Activated naive CD4-positive, alpha-beta T cell treated with anti-CD3 and anti-CD28 coated beads, Interleukin-2, amount 10 ng/mL, durations not matched to agents 7 days and 5 days (primary cell): ENCODE measurements around the gene GNB1L.
A peak's percentile ranks its signal among the peaks of the same experiment; 100 is the strongest.

Experiments
- CTCF ChIA-PET: fragments of 350-600 bp; sonication (Branson Sonifier 250); formaldehyde crosslinking; loops from one replicate; lab custom pipeline; 2021; ENCODE audit warnings: antibody characterized with exemption; lab: Charles Lee
- DNase-seq: peaks from one replicate; pipeline ENCODE4 v3.0.0-alpha.2; 2020
- H3K27ac Mint-ChIP-seq: one replicate; pipeline ENCODE4 v1.8.0; 2021; ENCODE audit warnings: mild to moderate bottlenecking, moderate library complexity, mixed read lengths
- H3K27me3 Mint-ChIP-seq: one replicate; pipeline ENCODE4 v1.8.0; 2021; ENCODE audit warnings: mild to moderate bottlenecking, mixed read lengths
- H3K36me3 Mint-ChIP-seq: one replicate; pipeline ENCODE4 v1.8.0; 2021; ENCODE audit warnings: mixed read lengths
- H3K4me1 Mint-ChIP-seq: one replicate; pipeline ENCODE4 v1.8.0; 2021; ENCODE audit warnings: mixed read lengths
- H3K4me3 Mint-ChIP-seq: one replicate; pipeline ENCODE4 v1.8.0; 2021; ENCODE audit warnings: mild to moderate bottlenecking, moderate library complexity, mixed read lengths
- H3K9me3 Mint-ChIP-seq: one replicate; pipeline ENCODE4 v1.8.0; 2021; ENCODE audit warnings: mixed read lengths

The GNB1L gene

DNA sequence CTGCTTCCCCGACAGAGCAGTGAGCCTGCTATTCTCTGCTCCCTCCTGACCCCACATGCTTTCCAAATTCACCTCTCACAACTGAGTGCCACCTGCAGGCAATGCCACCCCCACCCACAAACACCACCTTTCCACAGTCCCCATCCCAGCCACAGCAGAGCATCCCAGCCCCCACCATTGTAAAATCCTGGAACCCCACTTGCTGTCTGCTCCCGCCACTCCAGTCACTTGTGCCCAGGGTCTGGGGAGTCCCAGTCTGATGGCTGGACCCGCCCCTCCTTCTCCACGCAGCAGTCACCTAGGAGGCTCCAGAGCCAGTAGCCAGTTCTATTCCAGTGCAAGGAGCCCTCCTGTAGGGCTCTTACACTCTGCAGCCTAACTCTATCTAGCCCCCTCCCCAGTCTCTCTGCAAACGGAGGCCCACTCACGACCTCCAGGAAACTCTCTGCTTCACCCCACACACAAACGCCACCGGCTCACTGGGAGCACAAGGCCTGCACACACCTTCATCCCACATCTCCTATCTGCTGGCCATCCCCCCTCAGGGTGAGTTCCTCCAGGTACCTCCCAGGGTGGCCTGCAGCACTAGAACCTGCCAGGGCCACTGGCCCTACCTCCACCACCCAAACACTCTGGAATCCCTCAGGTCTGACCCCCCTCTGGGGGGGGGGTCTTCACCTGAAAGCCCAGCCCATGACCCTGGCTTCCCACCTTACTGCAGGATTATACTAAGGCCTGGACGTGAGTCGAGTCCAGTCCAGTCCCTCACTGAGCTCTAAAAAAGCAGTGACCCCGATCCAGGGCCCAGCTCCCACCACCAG, 1.4 kb downstream of the GNB1L start:
- H3K27me3 Mint-ChIP-seq = no peaks in the 10 kb centered on the region
- CTCF ChIA-PET = interaction anchor here (1.1 to 1.5 kb wide), 2 partner anchors 8 to 39 kb away, joined by 3 read pairs; no protein-coding TSS in a partner anchor
- H3K9me3 Mint-ChIP-seq = no peaks in the 10 kb centered on the region
- no peak for DNase-seq
- peaks cover 27% of the 10 kb centered on the region for H3K36me3 Mint-ChIP-seq
- peak overlapping the region; percentile 93 for H3K4me3 Mint-ChIP-seq
- H3K4me1 Mint-ChIP-seq = peaks cover 42% of the 10 kb centered on the region
- peak overlapping the region; percentile 97 for H3K27ac Mint-ChIP-seq

GRCh38 chr22:19852177-19852781, 2.4 kb downstream of the GNB1L start:
- Mint-ChIP-seq H3K36me3 (peaks cover 34% of the 10 kb centered on the region), H3K4me3 (peak overlapping the region; percentile 93), H3K27ac (no peak overlapping the region), H3K4me1 (peaks cover 41% of the 10 kb centered on the region), H3K27me3 (no peaks in the 10 kb centered on the region), H3K9me3 (peaks cover 4% of the 10 kb centered on the region)
- no peak for DNase-seq
- CTCF ChIA-PET = interaction anchor here (1.8 kb wide), 1 partner anchor 58 kb away, joined by 4 read pairs; no protein-coding TSS in a partner anchor

GRCh38 chr22:19851291-19852176, 3.1 kb downstream of the GNB1L start:
- Mint-ChIP-seq H3K9me3 (peaks cover 5% of the 10 kb centered on the region), H3K27ac (no peak overlapping the region), H3K4me1 (peaks cover 34% of the 10 kb centered on the region), H3K27me3 (no peaks in the 10 kb centered on the region), H3K4me3 (peak overlapping the region; percentile 20), H3K36me3 (peaks cover 41% of the 10 kb centered on the region)
- no peak for DNase-seq
- CTCF ChIA-PET = interaction anchor here (1.8 to 2.3 kb wide), 2 partner anchors 59 to 121 kb away, joined by 4 to 7 read pairs; no protein-coding TSS in a partner anchor

DNA sequence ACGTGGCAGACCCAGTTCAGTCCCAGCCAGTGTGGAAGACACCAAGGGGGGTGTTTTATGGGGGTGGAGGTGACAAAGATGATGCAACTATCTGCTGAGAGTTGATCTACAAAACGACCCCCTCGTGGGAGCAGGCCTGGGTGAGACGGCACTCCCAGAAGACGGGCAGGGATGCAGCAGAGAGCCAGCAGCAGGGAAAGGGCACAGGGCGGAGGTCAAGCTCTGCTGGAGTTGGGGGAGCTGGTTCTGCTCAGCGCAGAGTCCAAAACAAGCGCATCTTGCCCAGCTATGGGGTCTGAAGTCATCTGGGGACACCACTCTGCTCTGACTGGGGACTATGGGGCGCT, 3.9 kb downstream of the GNB1L start:
- no peak overlapping the region for H3K27ac Mint-ChIP-seq

GRCh38 chr22:19849835-19850762, 4.6 kb downstream of the GNB1L start:
- peaks cover 28% of the 10 kb centered on the region for H3K4me1 Mint-ChIP-seq
- CTCF ChIA-PET = interaction anchor here (2.3 kb wide), 1 partner anchor 119 kb away, joined by 7 read pairs; no protein-coding TSS in a partner anchor
- no peak for DNase-seq
- H3K27ac Mint-ChIP-seq = no peak overlapping the region
- H3K4me3 Mint-ChIP-seq = no peak overlapping the region
- H3K9me3 Mint-ChIP-seq = peaks cover 5% of the 10 kb centered on the region
- H3K36me3 Mint-ChIP-seq = peaks cover 41% of the 10 kb centered on the region
- no peaks in the 10 kb centered on the region for H3K27me3 Mint-ChIP-seq

More for the DNA sequence above, 3.9 kb downstream of the GNB1L start:
- no peak overlapping the region for H3K4me3 Mint-ChIP-seq
- H3K36me3 Mint-ChIP-seq = peaks cover 41% of the 10 kb centered on the region
- peaks cover 28% of the 10 kb centered on the region for H3K4me1 Mint-ChIP-seq
- no peaks in the 10 kb centered on the region for H3K27me3 Mint-ChIP-seq
- peaks cover 5% of the 10 kb centered on the region for H3K9me3 Mint-ChIP-seq
- CTCF ChIA-PET = interaction anchor here (2.3 kb wide), 1 partner anchor 120 kb away, joined by 7 read pairs; no protein-coding TSS in a partner anchor
- no peak for DNase-seq

GRCh38 chr22:19848298-19849224, 6.1 kb downstream of the GNB1L start:
- Mint-ChIP-seq H3K9me3 (peaks cover 5% of the 10 kb centered on the region), H3K27ac (no peak overlapping the region), H3K27me3 (no peaks in the 10 kb centered on the region), H3K4me1 (peaks cover 36% of the 10 kb centered on the region), H3K36me3 (peaks cover 37% of the 10 kb centered on the region), H3K4me3 (no peak overlapping the region)
- no peak for DNase-seq
- CTCF ChIA-PET = interaction anchor here (1.1 kb wide), 1 partner anchor 118 kb away, joined by 4 read pairs; no protein-coding TSS in a partner anchor

DNA sequence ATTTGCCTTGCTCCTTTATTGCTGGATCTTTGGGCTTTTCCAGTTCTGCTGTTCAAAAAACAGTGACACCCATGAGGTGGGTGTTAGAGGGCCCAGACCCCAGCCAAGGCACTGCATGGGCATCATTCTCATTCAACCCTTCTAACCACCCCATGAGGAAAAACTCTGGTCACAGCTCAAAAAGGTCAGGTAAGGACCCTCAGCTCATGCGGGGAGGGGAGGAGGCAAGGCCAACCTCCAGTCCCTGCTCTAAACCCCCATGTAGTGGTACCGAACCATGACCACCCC, 7.4 kb downstream of the GNB1L start:
- Mint-ChIP-seq H3K4me1 (peaks cover 24% of the 10 kb centered on the region), H3K4me3 (no peak overlapping the region), H3K27me3 (no peaks in the 10 kb centered on the region), H3K27ac (no peak overlapping the region), H3K9me3 (peaks cover 5% of the 10 kb centered on the region), H3K36me3 (peaks cover 31% of the 10 kb centered on the region)
- no peak for DNase-seq
- CTCF ChIA-PET = no interaction called here

- Mint-ChIP-seq H3K9me3 (peaks cover 5% of the 10 kb centered on the region), H3K36me3 (peaks cover 27% of the 10 kb centered on the region), H3K4me3 (no peak overlapping the region), H3K27ac (no peak overlapping the region), H3K27me3 (no peaks in the 10 kb centered on the region), H3K4me1 (peaks cover 20% of the 10 kb centered on the region)
- CTCF ChIA-PET = no interaction called here
- DNase-seq = no peak
Observed at GRCh38 chr22:19846620-19847344, 7.9 kb downstream of the GNB1L start.

DNA sequence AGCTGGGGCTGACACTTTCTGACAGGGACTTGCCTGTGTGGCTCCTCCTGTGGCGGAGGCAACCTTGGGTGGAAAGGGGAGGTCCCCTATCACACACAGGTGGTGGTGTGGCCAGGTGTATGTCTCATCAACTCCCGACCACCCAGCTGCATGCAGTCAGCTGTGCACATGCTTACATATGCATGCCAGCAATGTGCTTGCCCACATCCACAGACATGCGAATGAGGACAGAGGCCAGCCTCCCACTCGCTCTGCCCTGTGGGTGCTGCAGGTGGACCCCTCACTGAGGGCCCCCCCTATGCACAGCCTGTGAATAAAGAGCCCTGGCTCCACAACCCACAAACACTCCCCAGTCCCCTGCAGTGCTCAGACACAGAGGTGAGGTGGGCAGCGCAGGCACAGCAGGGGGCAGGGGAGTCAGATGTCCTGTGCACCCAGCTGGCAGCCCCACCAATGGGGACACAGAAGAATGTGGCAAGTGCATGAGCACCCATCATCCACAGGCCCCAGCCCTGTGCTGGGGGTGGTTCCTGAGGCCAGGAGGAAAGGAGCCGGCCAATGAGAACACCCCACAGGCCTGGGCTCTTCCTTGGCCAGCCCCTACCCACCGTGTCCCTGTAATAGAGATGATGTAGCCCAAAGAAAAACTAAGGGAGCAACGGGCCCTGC, 9.5 kb downstream of the GNB1L start:
- Mint-ChIP-seq H3K4me3 (no peak overlapping the region), H3K9me3 (peaks cover 5% of the 10 kb centered on the region), H3K27me3 (no peaks in the 10 kb centered on the region), H3K4me1 (peaks cover 15% of the 10 kb centered on the region), H3K36me3 (peaks cover 17% of the 10 kb centered on the region), H3K27ac (peak overlapping the region; percentile 85)
- CTCF ChIA-PET = interaction anchor here (1.0 to 1.3 kb wide), 2 partner anchors 9 to 65 kb away, joined by 3 read pairs; no protein-coding TSS in a partner anchor
- DNase-seq = no peak

DNA sequence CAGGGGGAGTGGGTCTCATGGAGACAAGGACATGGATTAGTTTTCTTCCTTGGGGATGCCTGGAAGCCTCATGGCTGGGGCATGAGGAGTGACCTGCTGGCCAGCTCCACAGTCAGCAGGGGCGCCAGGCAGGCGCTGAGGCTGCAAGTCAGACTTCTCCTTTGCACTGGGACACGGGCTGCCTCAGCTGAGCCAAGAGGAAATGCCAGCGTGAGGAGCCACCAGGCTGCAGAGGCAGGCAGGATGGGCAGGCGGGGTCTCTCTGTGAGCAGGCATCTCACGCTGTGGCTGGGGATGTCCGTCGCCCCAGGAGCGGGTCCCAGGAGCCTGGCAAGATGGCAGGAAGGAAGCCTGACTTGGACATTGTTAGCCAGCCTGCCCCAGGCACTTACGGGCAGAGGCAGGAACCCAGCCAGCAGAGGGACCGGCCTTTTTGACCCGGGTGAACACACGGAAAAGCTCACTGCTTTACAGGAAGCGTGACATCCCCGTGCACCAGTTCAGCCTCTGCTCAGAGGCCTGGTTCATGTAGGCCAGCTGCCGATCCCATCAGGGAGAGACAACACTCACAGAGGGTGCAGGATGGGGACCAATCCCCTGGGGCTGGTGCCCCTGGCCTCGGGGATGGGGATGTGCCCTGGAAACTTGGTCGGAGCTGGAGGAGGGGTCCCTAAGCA, 10.2 kb downstream of the GNB1L start:
- H3K36me3 Mint-ChIP-seq = peaks cover 15% of the 10 kb centered on the region
- DNase-seq = peak; percentile 56
- peaks cover 5% of the 10 kb centered on the region for H3K9me3 Mint-ChIP-seq
- no peak overlapping the region for H3K4me3 Mint-ChIP-seq
- H3K27me3 Mint-ChIP-seq = no peaks in the 10 kb centered on the region
- H3K4me1 Mint-ChIP-seq = peaks cover 15% of the 10 kb centered on the region
- CTCF ChIA-PET = interaction anchor here (1.0 to 1.3 kb wide), 2 partner anchors 9 to 65 kb away, joined by 3 read pairs; no protein-coding TSS in a partner anchor
- peak overlapping the region; percentile 85 for H3K27ac Mint-ChIP-seq

- Mint-ChIP-seq H3K4me1 (peaks cover 15% of the 10 kb centered on the region), H3K9me3 (peaks cover 5% of the 10 kb centered on the region), H3K36me3 (peaks cover 15% of the 10 kb centered on the region), H3K27me3 (no peaks in the 10 kb centered on the region), H3K4me3 (no peak overlapping the region), H3K27ac (peak overlapping the region; percentile 85)
- no peak for DNase-seq
- CTCF ChIA-PET = interaction anchor here (1.3 kb wide), 1 partner anchor 66 kb away, joined by 3 read pairs; no protein-coding TSS in a partner anchor
Observed at GRCh38 chr22:19843857-19844376, 10.8 kb downstream of the GNB1L start.
